OCI-LY3 (cell line): ENCODE results near the gene CYS1.

Source experiments
- H2AFZ ChIP-seq: fragments of 200-600, 300-600 bp; shearing (Covaris generic); 2 replicates; pipeline ENCODE4 v1.6.0; 2014; ENCODE audit warnings: antibody characterized with exemption, low read depth, low read length
- H3K27ac ChIP-seq: fragments of 200-600, 300-600 bp; sonication (generic); 2 replicates; pipeline ENCODE4 v1.5.1; 2014; ENCODE audit warnings: mild to moderate bottlenecking, low read length, moderate library complexity, mixed read lengths
- H3K27me3 ChIP-seq: fragments of 200-600, 300-600 bp; sonication (generic); 2 replicates; pipeline ENCODE4 v1.6.1; 2014; ENCODE audit warnings: low read depth, low read length, mixed read lengths
- H3K36me3 ChIP-seq: fragments of 200-600, 300-600 bp; sonication (generic); replicated peaks from 2 replicates; pipeline ENCODE3; 2014; ENCODE audit warnings: low read depth, low read length, mixed read lengths
- H3K4me1 ChIP-seq: fragments of 300-600, 200-600 bp; sonication (generic); 2 replicates; pipeline ENCODE4 v1.6.1; 2014; ENCODE audit warnings: low read length, mixed read lengths
- H3K4me2 ChIP-seq: fragments of 200-600, 300-600 bp; sonication (generic); 2 replicates; pipeline ENCODE4 v1.6.1; 2014; ENCODE audit warnings: low read length, mixed read lengths
- H3K4me3 ChIP-seq: fragments of 300-600, 200-600 bp; sonication (generic); 2 replicates; pipeline ENCODE4 v1.5.1; 2014; ENCODE audit warnings: antibody characterized with exemption, mild to moderate bottlenecking, low read length, moderate library complexity
- H3K79me2 ChIP-seq: fragments of 300-600, 200-600 bp; shearing (Covaris generic); 2 replicates; pipeline ENCODE4 v1.6.1; 2014; ENCODE audit warnings: mild to moderate bottlenecking, low read length, mixed read lengths
- H3K9ac ChIP-seq: fragments of 300-600, 200-600 bp; shearing (Covaris generic); 2 replicates; pipeline ENCODE4 v1.6.0; 2014; ENCODE audit warnings: mild to moderate bottlenecking, low read length, moderate library complexity
- H3K9me3 ChIP-seq: fragments of 200-600, 300-600 bp; shearing (Covaris generic); 2 replicates; pipeline ENCODE4 v1.6.1; 2014; ENCODE audit warnings: low read length, mixed read lengths; ENCODE audit not compliant: insufficient read depth
- H4K20me1 ChIP-seq: fragments of 200-600, 300-600 bp; sonication (generic); 2 replicates; pipeline ENCODE4 v1.6.1; 2016; ENCODE audit warnings: low read length, mixed read lengths; ENCODE audit not compliant: insufficient read depth
- CTCF ChIP-seq: fragments of 200-600, 300-600 bp; sonication (generic); IDR thresholded peaks from 2 replicates; pipeline ENCODE4 v1.5.1; 2014; ENCODE audit warnings: antibody characterized with exemption, low read length, low read depth
- EZH2phosphoT487 ChIP-seq: fragments of 200-600 bp; shearing (Covaris generic); IDR thresholded peaks from 2 replicates; pipeline ENCODE4 v1.6.1; 2018; ENCODE audit warnings: antibody characterized with exemption, mixed run types, low read depth

Gene CYS1

DNA sequence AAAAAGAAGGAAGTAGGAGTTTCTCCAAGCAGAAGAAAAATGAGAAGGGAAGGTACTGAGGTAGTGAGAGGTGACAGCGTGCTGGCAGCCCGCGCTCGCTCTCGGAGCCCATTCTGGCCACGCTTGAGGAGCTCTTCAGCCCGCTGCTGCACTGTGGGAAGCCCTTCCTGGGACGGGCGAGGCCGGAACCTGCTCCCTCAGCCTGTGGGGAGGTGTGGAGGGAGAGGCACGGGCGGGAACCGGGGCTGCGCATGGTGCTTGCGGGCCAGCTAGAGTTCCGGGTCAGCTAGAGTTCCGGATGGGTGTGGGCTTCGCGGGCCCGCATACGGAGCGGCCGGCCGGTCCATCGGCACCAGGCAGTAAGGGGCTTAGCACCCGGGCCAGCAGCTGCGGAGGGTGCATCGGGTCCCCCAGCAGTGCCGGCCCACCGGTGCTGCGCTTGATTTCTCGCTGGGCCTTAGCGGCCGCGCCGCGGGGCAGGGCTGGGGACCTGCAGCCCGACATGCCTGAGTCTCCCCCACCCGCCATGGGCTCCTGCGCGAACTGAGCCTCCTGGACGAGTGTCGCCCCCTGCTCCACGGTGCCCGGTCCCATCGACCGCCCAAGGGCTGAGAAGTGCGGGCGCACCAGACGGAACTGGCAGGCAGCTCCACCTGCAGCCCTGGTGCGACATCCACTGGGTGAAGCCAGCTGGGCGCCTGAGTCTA is 11.1 kb upstream of the CYS1 start:
- Histone ChIP-seq H3K9me3 (no peaks in the 10 kb centered on the region), H3K9ac (peak overlapping the region; percentile 44; the same call in 1 of the 2 replicates), H3K36me3 (no peaks in the 10 kb centered on the region), H3K4me2 (peak overlapping the region; percentile 74), H3K79me2 (no peaks in the 10 kb centered on the region), H3K27me3 (peaks cover 37% of the 10 kb centered on the region), H3K4me1 (peaks cover 24% of the 10 kb centered on the region), H3K4me3 (peak overlapping the region; percentile 77), H2AFZ (no peak overlapping the region), H3K27ac (no peak overlapping the region), H4K20me1 (no peaks in the 10 kb centered on the region)
- no peak for TF ChIP-seq CTCF
- TF ChIP-seq EZH2phosphoT487, result no peak

- Histone ChIP-seq H3K36me3 (no peaks in the 10 kb centered on the region), H3K4me2 (peak overlapping the region; percentile 40), H3K9ac (no peak overlapping the region), H4K20me1 (no peaks in the 10 kb centered on the region), H3K27me3 (peaks cover 52% of the 10 kb centered on the region), H3K4me3 (no peak overlapping the region), H3K9me3 (no peaks in the 10 kb centered on the region), H3K79me2 (no peaks in the 10 kb centered on the region), H2AFZ (no peak overlapping the region), H3K4me1 (peaks cover 24% of the 10 kb centered on the region), H3K27ac (no peak overlapping the region)
- TF ChIP-seq EZH2phosphoT487 (no peak), CTCF (no peak)
Observed at GRCh38 chr2:10089565-10090190, 9.5 kb upstream of the CYS1 start.

GRCh38 chr2:10087360-10087759 is 7.1 kb upstream of the CYS1 start:
- peaks cover 46% of the 10 kb centered on the region for H3K4me1 ChIP-seq
- H3K9ac ChIP-seq, result no peak overlapping the region
- H3K79me2 ChIP-seq, result no peaks in the 10 kb centered on the region
- no peaks in the 10 kb centered on the region for H3K9me3 ChIP-seq
- TF ChIP-seq CTCF (no peak), EZH2phosphoT487 (no peak)
- H3K4me2 ChIP-seq, result no peak overlapping the region
- peaks cover 59% of the 10 kb centered on the region for H3K27me3 ChIP-seq
- no peaks in the 10 kb centered on the region for H4K20me1 ChIP-seq
- H3K4me3 ChIP-seq, result no peak overlapping the region
- H3K27ac ChIP-seq, result no peak overlapping the region
- H3K36me3 ChIP-seq, result no peaks in the 10 kb centered on the region
- H2AFZ ChIP-seq, result no peak overlapping the region

GRCh38 chr2:10086950-10087349 is 6.7 kb upstream of the CYS1 start:
- Histone ChIP-seq H3K79me2 (no peaks in the 10 kb centered on the region), H3K4me2 (no peak overlapping the region), H3K9me3 (no peaks in the 10 kb centered on the region), H3K27me3 (peaks cover 62% of the 10 kb centered on the region), H3K4me3 (no peak overlapping the region), H3K9ac (no peak overlapping the region), H3K36me3 (no peaks in the 10 kb centered on the region), H3K27ac (no peak overlapping the region), H2AFZ (no peak overlapping the region), H3K4me1 (peaks cover 50% of the 10 kb centered on the region), H4K20me1 (no peaks in the 10 kb centered on the region)
- TF ChIP-seq CTCF (no peak), EZH2phosphoT487 (no peak)
